ENCODE results near the gene MUC13.

The MUC13 gene

GRCh38 chr3:124895756-124896155 is 38.8 kb downstream of the MUC13 start:
- no peak for DNase-seq

- DNase-seq = no peak
Measured at GRCh38 chr3:124893526-124893925, 41.0 kb downstream of the MUC13 start.

- no peak for DNase-seq
Measured at GRCh38 chr3:124890573-124891190, 43.9 kb downstream of the MUC13 start.

GRCh38 chr3:124888482-124889441 is 45.8 kb downstream of the MUC13 start:
- DNase-seq = no peak

- DNase-seq = no peak
Measured at GRCh38 chr3:124887932-124888298, 46.6 kb downstream of the MUC13 start.

GRCh38 chr3:124887177-124887931 is 47.2 kb downstream of the MUC13 start, which contains the start of gene ITGB5:
Gene ITGB5 (minus strand): TSS chr3:124887365. CDS start chr3:124887000, 365 bp downstream.
- peak in 11 of 14 donors; percentile 14 to 75 (median 43) for DNase-seq

- peak in 10 of 14 donors; percentile 29 to 68 (median 48) for DNase-seq
Measured at GRCh38 chr3:124886168-124887056, 48.1 kb downstream of the MUC13 start.

- peak in 4 of 14 donors; percentile 32 to 60 (median 50) for DNase-seq
Measured at GRCh38 chr3:124885466-124886167, 48.9 kb downstream of the MUC13 start.

GRCh38 chr3:124884474-124885101 is 50.0 kb downstream of the MUC13 start:
- DNase-seq = no peak

GRCh38 chr3:124883766-124884473 is 50.6 kb downstream of the MUC13 start:
- DNase-seq = no peak

- DNase-seq = no peak
Measured at GRCh38 chr3:124882816-124883747, 51.5 kb downstream of the MUC13 start.

- no peak for DNase-seq
Measured at GRCh38 chr3:124881976-124882697, 52.4 kb downstream of the MUC13 start.

GRCh38 chr3:124879337-124879680 is 55.2 kb downstream of the MUC13 start:
- no peak for DNase-seq

GRCh38 chr3:124878561-124879336 is 55.8 kb downstream of the MUC13 start:
- DNase-seq = no peak

- DNase-seq = no peak
Measured at GRCh38 chr3:124877674-124878073, 56.9 kb downstream of the MUC13 start.

GRCh38 chr3:124876401-124876878 is 58.1 kb downstream of the MUC13 start:
- DNase-seq = peak in 6 of 14 donors; percentile 15 to 27 (median 24)

- no peak for DNase-seq
Measured at GRCh38 chr3:124873226-124873625, 61.3 kb downstream of the MUC13 start.

All from C1 segment of cervical spinal cord (tissue), 14 donors.